Measurements from ENCODE around the gene MLYCD.
"Not testable (repeated sequence)": the region's sequence is repeated elsewhere in the genome, so short reads cannot be mapped to it uniquely, and the experiment has no call there.

Gene MLYCD

GRCh38 chr16:83942074-83942473 lies 43.2 kb downstream of the MLYCD start:
- DNase-seq: no peak

- no peak for DNase-seq
Observed at GRCh38 chr16:83942815-83943515, 44.0 kb downstream of the MLYCD start.

GRCh38 chr16:83943516-83944050 lies 44.7 kb downstream of the MLYCD start:
- DNase-seq: no peak

- DNase-seq: no peak
Observed at GRCh38 chr16:83945587-83945986, 46.7 kb downstream of the MLYCD start.

GRCh38 chr16:83946154-83946780 lies 47.4 kb downstream of the MLYCD start:
- DNase-seq: no peak

GRCh38 chr16:83946781-83947566 lies 48.1 kb downstream of the MLYCD start:
- no peak for DNase-seq

GRCh38 chr16:83947642-83948234 lies 48.8 kb downstream of the MLYCD start:
- DNase-seq: no peak

- DNase-seq: no peak
Observed at GRCh38 chr16:83948914-83949723, 50.2 kb downstream of the MLYCD start.

GRCh38 chr16:83949724-83950001 lies 50.7 kb downstream of the MLYCD start:
- no peak for DNase-seq

GRCh38 chr16:83950862-83951399 lies 52.0 kb downstream of the MLYCD start:
- DNase-seq: not testable (repeated sequence)

GRCh38 chr16:83951544-83951943 lies 52.6 kb downstream of the MLYCD start:
- DNase-seq: no peak

GRCh38 chr16:83952587-83952939 lies 53.6 kb downstream of the MLYCD start:
- DNase-seq: no peak

- peak in 2 of 5 donors; percentile 25 to 73 for DNase-seq
Observed at GRCh38 chr16:83952940-83953795, 54.3 kb downstream of the MLYCD start, which contains the start of gene OSGIN1. Gene OSGIN1, plus strand, starts transcription at chr16:83953240. Its CDS starts 4,432 bp downstream, at chr16:83957672.

GRCh38 chr16:83953796-83954576 lies 55.1 kb downstream of the MLYCD start:
- DNase-seq: peak in 1 of 5 donors; percentile 41

- DNase-seq: no peak
Observed at GRCh38 chr16:83954577-83955016, 55.7 kb downstream of the MLYCD start.

- no peak for DNase-seq
Observed at GRCh38 chr16:83955218-83956130, 56.6 kb downstream of the MLYCD start.

GRCh38 chr16:83956336-83957289 lies 57.7 kb downstream of the MLYCD start:
- peak; percentile 35 to 68 (median 43) for DNase-seq

All from T-helper 1 cell (primary cell).